ENCODE data around the gene GADD45G. TPM values are rescaled to one million over a fixed set of nuclear protein-coding genes. Genes with fewer than 3 reads are reported as not detected.

The GADD45G gene
- polyA plus RNA-seq, 2 of the 4 experiments (the other 2 are of a cell fraction) = 0.15 to 0.16 TPM

DNA sequence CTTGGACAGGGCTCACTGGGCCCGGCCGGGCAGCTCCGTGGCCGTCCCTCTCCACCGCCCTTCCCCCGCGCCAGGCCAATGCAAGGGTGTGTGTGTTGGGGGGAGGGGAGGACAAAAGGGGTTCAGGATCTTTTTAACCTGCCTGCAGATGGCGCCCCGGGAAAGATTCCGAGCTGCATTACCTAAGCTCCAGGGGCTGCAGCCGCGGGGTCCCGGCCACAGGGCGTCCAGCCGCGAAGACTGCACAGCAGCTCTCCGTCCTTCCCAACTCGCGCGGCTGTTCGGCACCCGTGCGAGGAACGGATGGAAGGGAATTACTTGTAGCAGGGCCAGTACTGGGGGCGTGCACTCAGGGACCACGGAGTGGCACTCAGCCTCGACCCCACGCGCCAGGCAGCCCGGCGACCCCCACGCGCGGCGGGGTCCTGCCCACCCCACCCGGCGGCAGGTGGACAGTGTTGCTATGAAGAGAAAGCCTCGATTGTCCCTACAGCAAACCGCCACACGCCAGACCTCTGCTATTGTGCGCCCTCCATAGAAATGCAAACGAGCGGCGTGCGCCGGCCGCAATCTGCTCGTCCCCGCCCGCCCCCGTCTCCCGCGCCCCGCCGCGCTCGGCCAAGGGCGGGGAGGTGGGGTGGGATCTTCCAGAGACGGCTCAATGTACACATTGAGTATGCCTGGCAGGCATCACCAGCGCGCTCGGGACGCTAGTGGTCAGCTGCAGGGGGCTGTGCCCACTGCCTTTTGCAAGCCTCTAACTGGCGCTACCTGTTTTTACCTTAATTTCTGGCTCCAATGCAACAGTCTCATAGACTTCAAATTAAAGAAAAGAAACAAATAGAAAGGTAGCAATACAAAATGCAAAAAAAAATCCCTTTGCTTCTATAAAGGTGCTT is 796 bp upstream of the GADD45G start:
- ChIA-PET POLR2A (interaction anchor here (0.8 kb wide), 1 partner anchor 1166 kb away, joined by 10 read pairs; no protein-coding TSS in a partner anchor), CTCF (interaction anchor here (0.6 to 16.3 kb wide), 54 partner anchors 9 to 1152 kb away, joined by 3 to 371 read pairs (median 4); no protein-coding TSS in a partner anchor)
- TF ChIP-seq CEBPB (IDR thresholded peaks at IDR 0.05) (no peak), RAD21 (conservative IDR thresholded peaks at IDR 0.05 in 1 of 2, IDR thresholded peaks at IDR 0.05 in 1 of 2) (peak; percentile 59 to 60), FOXS1 (CRISPR knock-in tag; IDR thresholded peaks at IDR 0.05) (no peak), KDM1A (IDR thresholded peaks at IDR 0.05; ENCODE audit: low read depth) (no peak), TP53 (CRISPR knock-in tag; IDR thresholded peaks at IDR 0.05) (no peak), FOSL2 (IDR thresholded peaks at IDR 0.05) (no peak), FOSL2 (CRISPR knock-in tag; IDR thresholded peaks at IDR 0.05) (no peak), CBX8 (IDR thresholded peaks at IDR 0.05) (no peak), RCOR1 (IDR thresholded peaks at IDR 0.05; ENCODE audit: low read depth, low read length) (no peak), MYC (IDR thresholded peaks at IDR 0.05; ENCODE audit: borderline replicate concordance, low read length) (no peak), ZC3H11A (IDR thresholded peaks at IDR 0.05) (no peak), EP300 (IDR thresholded peaks at IDR 0.05) (no peak), SMC3 (IDR thresholded peaks at IDR 0.05) (peak; percentile 80), CBX2 (IDR thresholded peaks at IDR 0.05; ENCODE audit: borderline replicate concordance, low read depth) (no peak), RARB (CRISPR knock-in tag; IDR thresholded peaks at IDR 0.05) (no peak), ZSCAN20 (CRISPR knock-in tag; IDR thresholded peaks at IDR 0.05) (no peak), EHF (CRISPR knock-in tag; IDR thresholded peaks at IDR 0.05) (no peak)
- TF ChIP-seq, protein P1, sequence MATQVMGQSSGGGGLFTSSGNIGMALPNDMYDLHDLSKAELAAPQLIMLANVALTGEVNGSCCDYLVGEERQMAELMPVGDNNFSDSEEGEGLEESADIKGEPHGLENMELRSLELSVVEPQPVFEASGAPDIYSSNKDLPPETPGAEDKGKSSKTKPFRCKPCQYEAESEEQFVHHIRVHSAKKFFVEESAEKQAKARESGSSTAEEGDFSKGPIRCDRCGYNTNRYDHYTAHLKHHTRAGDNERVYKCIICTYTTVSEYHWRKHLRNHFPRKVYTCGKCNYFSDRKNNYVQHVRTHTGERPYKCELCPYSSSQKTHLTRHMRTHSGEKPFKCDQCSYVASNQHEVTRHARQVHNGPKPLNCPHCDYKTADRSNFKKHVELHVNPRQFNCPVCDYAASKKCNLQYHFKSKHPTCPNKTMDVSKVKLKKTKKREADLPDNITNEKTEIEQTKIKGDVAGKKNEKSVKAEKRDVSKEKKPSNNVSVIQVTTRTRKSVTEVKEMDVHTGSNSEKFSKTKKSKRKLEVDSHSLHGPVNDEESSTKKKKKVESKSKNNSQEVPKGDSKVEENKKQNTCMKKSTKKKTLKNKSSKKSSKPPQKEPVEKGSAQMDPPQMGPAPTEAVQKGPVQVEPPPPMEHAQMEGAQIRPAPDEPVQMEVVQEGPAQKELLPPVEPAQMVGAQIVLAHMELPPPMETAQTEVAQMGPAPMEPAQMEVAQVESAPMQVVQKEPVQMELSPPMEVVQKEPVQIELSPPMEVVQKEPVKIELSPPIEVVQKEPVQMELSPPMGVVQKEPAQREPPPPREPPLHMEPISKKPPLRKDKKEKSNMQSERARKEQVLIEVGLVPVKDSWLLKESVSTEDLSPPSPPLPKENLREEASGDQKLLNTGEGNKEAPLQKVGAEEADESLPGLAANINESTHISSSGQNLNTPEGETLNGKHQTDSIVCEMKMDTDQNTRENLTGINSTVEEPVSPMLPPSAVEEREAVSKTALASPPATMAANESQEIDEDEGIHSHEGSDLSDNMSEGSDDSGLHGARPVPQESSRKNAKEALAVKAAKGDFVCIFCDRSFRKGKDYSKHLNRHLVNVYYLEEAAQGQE (IDR thresholded peaks at IDR 0.05) = no peak
- TF ChIP-seq, protein P2, sequence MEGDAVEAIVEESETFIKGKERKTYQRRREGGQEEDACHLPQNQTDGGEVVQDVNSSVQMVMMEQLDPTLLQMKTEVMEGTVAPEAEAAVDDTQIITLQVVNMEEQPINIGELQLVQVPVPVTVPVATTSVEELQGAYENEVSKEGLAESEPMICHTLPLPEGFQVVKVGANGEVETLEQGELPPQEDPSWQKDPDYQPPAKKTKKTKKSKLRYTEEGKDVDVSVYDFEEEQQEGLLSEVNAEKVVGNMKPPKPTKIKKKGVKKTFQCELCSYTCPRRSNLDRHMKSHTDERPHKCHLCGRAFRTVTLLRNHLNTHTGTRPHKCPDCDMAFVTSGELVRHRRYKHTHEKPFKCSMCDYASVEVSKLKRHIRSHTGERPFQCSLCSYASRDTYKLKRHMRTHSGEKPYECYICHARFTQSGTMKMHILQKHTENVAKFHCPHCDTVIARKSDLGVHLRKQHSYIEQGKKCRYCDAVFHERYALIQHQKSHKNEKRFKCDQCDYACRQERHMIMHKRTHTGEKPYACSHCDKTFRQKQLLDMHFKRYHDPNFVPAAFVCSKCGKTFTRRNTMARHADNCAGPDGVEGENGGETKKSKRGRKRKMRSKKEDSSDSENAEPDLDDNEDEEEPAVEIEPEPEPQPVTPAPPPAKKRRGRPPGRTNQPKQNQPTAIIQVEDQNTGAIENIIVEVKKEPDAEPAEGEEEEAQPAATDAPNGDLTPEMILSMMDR (IDR thresholded peaks at IDR 0.05) = peak; percentile 52
- TF ChIP-seq, protein P3, sequence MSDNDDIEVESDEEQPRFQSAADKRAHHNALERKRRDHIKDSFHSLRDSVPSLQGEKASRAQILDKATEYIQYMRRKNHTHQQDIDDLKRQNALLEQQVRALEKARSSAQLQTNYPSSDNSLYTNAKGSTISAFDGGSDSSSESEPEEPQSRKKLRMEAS (IDR thresholded peaks at IDR 0.05) = peak; percentile 56; the same call in 1 of the 2 replicates
- TF ChIP-seq, protein P4, sequence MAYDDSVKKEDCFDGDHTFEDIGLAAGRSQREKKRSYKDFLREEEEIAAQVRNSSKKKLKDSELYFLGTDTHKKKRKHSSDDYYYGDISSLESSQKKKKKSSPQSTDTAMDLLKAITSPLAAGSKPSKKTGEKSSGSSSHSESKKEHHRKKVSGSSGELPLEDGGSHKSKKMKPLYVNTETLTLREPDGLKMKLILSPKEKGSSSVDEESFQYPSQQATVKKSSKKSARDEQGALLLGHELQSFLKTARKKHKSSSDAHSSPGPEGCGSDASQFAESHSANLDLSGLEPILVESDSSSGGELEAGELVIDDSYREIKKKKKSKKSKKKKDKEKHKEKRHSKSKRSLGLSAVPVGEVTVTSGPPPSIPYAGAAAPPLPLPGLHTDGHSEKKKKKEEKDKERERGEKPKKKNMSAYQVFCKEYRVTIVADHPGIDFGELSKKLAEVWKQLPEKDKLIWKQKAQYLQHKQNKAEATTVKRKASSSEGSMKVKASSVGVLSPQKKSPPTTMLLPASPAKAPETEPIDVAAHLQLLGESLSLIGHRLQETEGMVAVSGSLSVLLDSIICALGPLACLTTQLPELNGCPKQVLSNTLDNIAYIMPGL (CRISPR knock-in tag; IDR thresholded peaks at IDR 0.05; ENCODE audit: borderline replicate concordance) = no peak
- TF ChIP-seq, protein P5, sequence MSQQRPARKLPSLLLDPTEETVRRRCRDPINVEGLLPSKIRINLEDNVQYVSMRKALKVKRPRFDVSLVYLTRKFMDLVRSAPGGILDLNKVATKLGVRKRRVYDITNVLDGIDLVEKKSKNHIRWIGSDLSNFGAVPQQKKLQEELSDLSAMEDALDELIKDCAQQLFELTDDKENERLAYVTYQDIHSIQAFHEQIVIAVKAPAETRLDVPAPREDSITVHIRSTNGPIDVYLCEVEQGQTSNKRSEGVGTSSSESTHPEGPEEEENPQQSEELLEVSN (IDR thresholded peaks at IDR 0.05; ENCODE audit: borderline replicate concordance, low read depth) = peak; percentile 31; the same call in 1 of the 2 replicates
- H3K4me3 ChIP-seq = peak overlapping the region; percentile 48
- peak; percentile 45 to 72 for DNase-seq (ENCODE audit: low read depth in 1 of 2, low spot score in 1 of 2)
- peak overlapping the region; percentile 99 for H3K4me2 ChIP-seq
- H3K27ac ChIP-seq = peak overlapping the region; percentile 25 to 42; a peak in 5 of 6 replicates
- H3K4me1 ChIP-seq = peaks cover 21% of the 10 kb centered on the region
- 1% methylated on average over 30 of the region's 64 CpGs for WGBS (ENCODE audit: missing lambda C conversion rate)
- no peaks in the 10 kb centered on the region for H3K9me3 ChIP-seq
- FAIRE-seq = no peak
- peak; percentile 73 for ATAC-seq

Measured in A549 (cell line).